ENCODE data around the gene RAD21L1.

DNA sequence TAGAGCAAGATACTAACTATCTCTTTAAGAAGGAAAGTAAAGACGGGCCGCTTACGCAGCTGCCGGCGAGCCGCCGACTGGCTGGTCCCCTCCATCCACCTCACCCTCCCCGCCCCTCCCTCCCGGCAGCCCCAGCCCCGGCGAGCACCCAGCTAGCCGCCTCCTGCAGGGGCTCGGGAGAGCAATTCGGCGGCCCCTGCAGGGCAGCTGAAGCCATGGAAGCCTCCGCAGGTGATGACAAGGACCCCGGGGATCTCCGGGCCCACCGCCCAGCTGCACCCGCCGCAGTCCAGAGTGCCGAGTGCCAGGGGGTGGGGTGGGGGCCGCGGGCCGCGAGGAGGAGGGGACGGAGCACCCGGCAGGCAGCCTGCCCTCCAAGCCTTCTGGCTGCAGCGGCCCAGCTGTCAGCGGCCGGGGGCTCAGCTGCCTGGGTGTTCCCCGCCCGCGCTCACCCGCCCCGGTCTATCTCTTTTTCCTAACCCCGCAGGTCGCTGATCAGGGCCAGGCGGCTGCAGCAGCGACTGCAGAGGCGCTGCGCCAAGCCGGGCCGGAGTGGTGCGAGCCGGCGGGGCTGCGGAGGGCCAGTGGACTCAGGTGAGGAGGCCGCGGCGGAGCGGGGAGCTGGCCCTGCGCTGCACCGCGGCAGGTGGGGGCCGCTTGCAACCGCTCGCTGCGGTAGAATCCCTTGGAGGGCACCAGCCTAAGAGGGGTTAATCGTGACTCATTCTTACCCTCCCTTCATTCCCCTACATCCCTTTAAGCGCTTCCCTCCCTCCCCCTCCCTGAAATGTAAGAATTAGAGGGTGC lies 40.5 kb downstream of the RAD21L1 start, which contains the start of gene SNPH:
- TF ChIP-seq, protein P1, sequence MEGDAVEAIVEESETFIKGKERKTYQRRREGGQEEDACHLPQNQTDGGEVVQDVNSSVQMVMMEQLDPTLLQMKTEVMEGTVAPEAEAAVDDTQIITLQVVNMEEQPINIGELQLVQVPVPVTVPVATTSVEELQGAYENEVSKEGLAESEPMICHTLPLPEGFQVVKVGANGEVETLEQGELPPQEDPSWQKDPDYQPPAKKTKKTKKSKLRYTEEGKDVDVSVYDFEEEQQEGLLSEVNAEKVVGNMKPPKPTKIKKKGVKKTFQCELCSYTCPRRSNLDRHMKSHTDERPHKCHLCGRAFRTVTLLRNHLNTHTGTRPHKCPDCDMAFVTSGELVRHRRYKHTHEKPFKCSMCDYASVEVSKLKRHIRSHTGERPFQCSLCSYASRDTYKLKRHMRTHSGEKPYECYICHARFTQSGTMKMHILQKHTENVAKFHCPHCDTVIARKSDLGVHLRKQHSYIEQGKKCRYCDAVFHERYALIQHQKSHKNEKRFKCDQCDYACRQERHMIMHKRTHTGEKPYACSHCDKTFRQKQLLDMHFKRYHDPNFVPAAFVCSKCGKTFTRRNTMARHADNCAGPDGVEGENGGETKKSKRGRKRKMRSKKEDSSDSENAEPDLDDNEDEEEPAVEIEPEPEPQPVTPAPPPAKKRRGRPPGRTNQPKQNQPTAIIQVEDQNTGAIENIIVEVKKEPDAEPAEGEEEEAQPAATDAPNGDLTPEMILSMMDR (IDR thresholded peaks at IDR 0.05; ENCODE audit: low read depth, low read length, missing input control), result no peak
- TF ChIP-seq, protein P2, sequence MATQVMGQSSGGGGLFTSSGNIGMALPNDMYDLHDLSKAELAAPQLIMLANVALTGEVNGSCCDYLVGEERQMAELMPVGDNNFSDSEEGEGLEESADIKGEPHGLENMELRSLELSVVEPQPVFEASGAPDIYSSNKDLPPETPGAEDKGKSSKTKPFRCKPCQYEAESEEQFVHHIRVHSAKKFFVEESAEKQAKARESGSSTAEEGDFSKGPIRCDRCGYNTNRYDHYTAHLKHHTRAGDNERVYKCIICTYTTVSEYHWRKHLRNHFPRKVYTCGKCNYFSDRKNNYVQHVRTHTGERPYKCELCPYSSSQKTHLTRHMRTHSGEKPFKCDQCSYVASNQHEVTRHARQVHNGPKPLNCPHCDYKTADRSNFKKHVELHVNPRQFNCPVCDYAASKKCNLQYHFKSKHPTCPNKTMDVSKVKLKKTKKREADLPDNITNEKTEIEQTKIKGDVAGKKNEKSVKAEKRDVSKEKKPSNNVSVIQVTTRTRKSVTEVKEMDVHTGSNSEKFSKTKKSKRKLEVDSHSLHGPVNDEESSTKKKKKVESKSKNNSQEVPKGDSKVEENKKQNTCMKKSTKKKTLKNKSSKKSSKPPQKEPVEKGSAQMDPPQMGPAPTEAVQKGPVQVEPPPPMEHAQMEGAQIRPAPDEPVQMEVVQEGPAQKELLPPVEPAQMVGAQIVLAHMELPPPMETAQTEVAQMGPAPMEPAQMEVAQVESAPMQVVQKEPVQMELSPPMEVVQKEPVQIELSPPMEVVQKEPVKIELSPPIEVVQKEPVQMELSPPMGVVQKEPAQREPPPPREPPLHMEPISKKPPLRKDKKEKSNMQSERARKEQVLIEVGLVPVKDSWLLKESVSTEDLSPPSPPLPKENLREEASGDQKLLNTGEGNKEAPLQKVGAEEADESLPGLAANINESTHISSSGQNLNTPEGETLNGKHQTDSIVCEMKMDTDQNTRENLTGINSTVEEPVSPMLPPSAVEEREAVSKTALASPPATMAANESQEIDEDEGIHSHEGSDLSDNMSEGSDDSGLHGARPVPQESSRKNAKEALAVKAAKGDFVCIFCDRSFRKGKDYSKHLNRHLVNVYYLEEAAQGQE (IDR thresholded peaks at IDR 0.05), result no peak
- no peak for TF ChIP-seq RAD21 (IDR thresholded peaks at IDR 0.05)

Data from liver (tissue), 3 donors.